Measurements from ENCODE around the gene VAV1.
"Not testable (repeated sequence)": the region's sequence is repeated elsewhere in the genome, so short reads cannot be mapped to it uniquely, and the experiment has no call there.

VAV1 gene

DNA sequence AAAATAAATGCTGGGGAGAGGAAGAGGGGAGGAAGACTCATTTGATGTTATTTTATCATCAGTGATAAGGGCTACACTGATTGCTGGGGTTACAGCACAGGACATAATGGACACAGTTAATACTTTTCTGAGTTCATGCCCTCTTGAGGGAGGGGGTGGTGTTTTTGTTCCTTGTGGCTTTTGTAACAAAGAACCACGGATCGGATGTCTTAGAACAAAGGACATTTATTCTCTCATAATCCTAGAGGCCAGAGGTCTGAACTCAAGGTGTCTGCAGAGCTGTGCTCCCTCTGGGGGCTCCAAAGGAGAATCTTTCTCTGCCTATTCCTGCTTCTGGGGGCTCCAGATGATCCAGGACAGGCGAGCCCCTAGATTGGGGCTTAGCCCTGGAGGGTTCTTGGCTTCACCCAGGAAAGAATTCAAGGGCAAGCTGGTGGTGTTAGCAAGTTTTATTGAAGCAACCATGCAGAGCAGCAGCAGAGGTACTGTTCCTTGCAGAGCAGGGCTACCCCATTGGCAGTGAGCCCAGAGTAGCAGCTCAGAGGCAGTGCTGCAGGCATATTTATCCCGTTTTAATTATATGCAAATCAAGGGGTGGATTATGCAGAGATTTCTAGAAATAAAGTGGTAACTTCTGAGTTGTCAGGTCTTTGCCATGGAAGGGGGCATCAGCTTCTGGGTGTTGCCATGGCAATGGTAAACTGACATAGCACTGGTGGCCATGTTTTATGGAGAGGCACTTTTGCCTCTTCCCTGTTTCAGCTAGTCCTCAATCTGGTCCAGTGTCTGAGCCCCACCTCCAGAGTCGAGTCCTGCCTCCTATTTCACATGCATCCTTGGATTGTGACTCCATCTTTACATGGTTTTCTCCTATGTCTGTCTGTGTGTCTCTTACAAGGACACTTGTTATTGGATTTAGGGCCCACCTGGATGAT is 18.0 kb downstream of the VAV1 start:
- no peak for DNase-seq

GRCh38 chr19:6791237-6791636 is 18.7 kb downstream of the VAV1 start:
- DNase-seq, result no peak

- no peak for DNase-seq
Measured at GRCh38 chr19:6793411-6793810, 20.9 kb downstream of the VAV1 start.

DNA sequence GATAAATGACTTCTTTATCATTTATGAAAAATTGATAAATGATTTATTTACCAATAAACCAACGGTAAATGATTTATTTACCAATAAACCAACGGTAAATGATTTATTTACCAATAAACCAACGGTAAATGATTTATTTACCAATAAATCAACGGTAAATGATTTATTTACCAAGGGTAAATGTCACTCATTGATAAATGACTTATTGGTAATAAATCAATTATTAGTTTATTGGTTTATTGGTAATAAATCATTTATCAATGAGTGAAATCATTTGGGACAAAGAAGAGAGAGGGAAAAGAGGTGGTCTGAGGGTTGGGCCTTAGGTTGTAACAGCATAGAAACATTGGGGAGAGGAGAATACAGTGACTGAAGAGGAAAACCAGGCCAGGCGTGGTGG is 21.5 kb downstream of the VAV1 start:
- no peak for DNase-seq

DNA sequence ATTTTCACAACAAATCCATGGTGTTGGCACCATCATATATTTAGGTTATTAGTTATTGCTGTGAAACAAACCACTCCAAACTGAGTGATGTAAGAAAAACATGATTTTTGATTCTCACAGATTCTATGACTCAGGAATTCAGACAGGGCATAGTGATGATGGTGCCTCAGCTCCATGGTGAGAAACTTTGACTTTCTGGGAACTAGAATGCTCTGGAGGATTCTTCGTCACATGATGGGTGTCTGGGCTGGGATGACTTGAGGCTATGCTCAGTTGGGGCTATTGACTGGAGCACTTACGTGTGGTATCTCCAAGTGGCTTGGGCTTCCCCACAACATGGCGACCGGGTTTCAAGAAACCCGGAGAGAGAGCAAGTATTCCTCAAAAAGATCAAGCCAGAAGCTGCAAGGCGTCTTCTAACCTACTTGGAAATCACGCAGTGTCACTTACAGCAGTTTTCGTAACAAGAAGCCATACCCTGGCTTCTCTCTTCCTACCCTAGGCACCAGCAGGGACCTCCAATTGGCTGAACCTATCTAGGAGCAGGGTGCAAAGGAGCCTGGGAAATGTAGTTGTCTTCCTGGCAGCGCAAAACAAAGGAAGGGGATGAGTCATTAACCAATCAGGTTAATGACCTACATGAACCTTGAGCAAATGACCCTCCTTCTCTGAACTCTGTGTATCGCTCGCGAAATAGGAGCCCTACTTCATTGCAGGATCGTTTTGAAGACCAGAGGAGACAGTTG is 22.4 kb downstream of the VAV1 start:
- DNase-seq, result no peak

- DNase-seq, result no peak
Measured at GRCh38 chr19:6796278-6796677, 23.8 kb downstream of the VAV1 start.

DNA sequence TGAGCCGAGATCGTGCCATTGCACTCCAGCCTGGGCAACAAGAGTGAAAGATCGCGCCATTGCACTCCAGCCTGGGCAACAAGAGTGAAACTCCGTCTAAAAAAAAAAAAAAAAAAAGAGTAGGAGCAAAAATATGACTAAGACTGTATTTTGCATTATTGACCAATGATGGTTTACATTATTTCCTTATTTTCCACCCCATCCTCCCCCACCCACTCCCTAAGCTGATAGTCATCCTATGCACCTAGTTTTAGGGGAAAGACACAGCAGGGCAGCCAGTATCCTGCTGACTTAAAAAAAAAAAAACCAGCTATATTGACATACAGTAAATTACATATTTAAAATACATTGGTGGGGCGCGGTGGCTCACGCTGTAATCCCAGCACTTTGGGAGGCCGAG is 25.1 kb downstream of the VAV1 start:
- no peak for DNase-seq

- not testable (repeated sequence) for DNase-seq
Measured at GRCh38 chr19:6800160-6800790, 27.8 kb downstream of the VAV1 start.

GRCh38 chr19:6800991-6801484 is 28.5 kb downstream of the VAV1 start:
- no peak for DNase-seq

DNA sequence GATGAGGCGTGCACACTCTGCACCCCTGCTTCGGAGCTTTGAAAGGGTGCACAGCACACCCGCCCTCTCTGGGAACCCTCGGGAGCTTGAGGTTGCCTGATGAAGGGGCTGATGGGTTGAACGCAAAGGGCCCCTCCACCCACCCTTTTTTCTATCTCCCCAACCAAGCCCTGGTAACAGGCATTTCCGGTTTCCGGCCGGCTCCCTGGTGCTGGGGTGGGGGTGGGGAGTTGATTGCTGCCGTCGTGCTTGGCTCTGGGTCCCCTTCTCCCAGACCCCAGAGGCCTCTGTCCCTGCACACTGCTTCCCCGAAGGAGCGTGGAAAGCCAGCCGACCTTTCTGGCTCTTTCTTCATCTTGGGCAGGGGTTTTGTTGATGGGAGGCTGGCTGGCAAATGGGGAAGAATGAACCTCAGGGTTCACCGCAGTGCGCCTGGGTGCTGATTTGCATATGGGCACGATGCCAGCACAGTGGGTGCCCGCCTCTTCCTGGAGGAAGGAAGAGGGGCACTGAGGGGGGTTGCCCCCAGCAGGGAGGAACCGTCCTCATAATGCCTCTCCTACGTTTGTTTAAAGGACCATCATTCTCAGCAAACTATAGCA is 29.1 kb downstream of the VAV1 start:
- DNase-seq, result peak; percentile 72

GRCh38 chr19:6802336-6803035 is 30.0 kb downstream of the VAV1 start:
- peak; percentile 45 for DNase-seq

- DNase-seq, result no peak
Measured at GRCh38 chr19:6803036-6803404, 30.5 kb downstream of the VAV1 start.

DNA sequence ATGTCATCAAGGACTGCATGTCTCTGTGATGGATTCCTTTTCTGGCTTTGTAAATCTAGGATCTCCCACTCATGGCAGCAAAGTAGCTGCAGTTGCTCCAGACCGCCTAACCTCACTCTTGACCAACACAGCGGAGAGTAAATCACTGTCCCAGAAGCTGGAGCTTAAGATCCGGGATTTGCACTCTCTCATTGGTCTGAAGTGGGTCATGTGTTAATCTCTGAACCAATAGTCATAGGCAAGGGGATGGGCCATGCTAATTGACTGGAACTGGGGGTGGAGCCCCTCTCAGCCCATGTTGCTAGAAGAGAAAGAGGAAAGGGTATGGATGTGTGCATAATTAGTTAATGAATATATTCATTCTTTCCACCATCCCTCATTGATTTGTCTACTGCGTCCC is 34.0 kb downstream of the VAV1 start:
- DNase-seq, result no peak

DNA sequence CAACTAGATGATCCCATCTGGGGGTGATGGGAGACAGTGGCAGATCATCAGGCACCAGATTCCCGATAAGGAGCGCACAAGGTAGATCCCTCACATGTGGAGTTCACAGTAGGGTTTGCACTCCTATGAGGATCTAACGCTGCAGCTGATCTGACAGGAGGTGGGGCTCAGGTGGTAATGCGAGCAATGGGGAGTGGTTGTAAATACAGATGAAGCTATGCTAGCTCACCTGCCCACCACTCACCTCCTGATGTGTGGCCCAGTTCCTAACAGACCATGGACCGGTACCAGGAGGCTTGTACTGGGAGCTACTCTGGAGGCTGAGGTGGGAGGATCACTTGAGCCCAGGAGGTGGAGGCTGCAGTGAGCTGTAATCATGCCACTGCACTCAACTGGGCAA is 34.8 kb downstream of the VAV1 start:
- DNase-seq, result no peak

- no peak for DNase-seq
Measured at GRCh38 chr19:6808494-6808893, 36.0 kb downstream of the VAV1 start.

DNA sequence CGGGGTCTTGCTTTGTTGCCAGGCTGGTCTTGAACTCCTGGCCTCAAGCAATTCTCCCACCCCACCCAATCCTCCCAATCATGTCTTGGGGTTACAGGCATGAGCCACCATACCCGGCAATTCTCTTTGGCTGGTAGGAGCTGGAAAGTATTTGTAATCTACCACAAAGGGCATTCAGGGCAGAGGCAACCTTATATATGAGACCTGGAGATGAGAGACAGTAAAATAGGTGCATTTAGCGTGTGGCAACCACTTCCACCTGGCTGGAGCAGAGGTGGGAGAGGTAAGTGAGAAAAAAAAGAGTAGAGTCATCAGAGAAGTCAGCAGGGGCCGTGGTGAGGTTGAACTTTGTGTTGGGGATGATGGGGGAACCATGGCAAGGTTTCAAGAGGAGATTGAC is 36.8 kb downstream of the VAV1 start:
- DNase-seq, result no peak

- no peak for DNase-seq
Measured at GRCh38 chr19:6811378-6811777, 38.9 kb downstream of the VAV1 start.

- DNase-seq, result no peak
Measured at GRCh38 chr19:6811906-6812305, 39.4 kb downstream of the VAV1 start.

DNA sequence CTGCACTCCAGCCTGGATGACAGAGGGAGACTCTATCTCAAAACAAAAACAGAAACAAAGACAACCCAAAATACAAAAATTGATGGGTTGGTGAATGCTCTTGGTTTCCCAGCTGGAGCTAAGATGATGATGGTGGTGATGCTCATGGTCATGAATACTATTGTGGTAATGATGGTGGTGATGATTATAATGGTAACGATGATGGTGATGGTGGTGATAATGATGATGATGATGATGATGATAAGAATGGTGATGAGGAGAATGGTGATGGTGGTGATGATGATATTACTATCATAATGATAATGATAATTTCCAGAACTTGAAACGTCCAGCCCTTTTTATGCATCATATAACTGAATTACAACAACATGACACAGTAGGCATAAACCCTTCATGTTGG is 40.1 kb downstream of the VAV1 start:
- DNase-seq, result no peak

DNA sequence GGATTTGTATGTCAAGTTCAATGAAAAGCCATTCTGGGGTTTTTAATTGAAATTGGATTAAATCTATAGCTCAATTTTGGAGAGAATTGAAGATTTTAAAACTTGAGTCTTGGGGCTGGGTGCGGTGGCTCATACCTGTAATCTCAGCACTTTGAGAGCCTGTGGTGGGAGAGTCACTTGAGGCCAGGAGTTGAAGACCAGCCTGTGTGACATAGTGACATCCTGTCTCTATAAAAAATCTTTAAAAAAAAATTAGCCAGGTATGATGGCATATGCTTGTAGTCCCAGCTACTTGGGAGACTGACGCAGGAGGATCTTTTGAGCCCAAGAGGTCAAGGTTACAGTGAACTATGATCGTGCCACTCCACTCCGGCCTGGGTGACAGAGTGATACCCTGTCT is 41.2 kb downstream of the VAV1 start:
- DNase-seq, result no peak

DNA sequence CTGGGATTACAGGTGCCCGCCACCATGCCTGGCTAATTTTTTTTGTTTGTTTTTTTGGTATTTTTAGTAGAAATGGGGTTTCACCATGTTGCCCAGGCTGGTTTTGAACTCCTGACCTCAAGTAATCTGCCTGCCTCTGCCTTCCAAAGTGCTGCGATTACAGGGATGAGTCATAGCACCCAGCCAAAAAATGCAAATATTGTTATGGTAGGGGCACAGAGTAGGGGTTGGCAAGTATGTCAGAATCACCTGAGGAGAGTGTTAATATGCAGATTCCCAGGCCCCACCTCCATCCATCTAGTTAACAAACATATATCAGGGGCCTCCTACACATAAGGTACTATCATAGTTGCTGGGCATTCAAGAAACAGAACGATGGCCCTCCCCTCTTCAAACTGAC is 44.7 kb downstream of the VAV1 start:
- DNase-seq, result no peak

- DNase-seq, result no peak
Measured at GRCh38 chr19:6818246-6818645, 45.7 kb downstream of the VAV1 start.
